ENCODE measurements around the gene ZEB2. TPM values are rescaled to one million over a fixed set of nuclear protein-coding genes. Genes with fewer than 3 reads are reported as not detected.
A peak's percentile ranks its signal among the peaks of the same experiment; 100 is the strongest.

The ZEB2 gene
- total RNA-seq, 2 experiments from 2014 or later, result 4.0 to 16.9 TPM

DNA sequence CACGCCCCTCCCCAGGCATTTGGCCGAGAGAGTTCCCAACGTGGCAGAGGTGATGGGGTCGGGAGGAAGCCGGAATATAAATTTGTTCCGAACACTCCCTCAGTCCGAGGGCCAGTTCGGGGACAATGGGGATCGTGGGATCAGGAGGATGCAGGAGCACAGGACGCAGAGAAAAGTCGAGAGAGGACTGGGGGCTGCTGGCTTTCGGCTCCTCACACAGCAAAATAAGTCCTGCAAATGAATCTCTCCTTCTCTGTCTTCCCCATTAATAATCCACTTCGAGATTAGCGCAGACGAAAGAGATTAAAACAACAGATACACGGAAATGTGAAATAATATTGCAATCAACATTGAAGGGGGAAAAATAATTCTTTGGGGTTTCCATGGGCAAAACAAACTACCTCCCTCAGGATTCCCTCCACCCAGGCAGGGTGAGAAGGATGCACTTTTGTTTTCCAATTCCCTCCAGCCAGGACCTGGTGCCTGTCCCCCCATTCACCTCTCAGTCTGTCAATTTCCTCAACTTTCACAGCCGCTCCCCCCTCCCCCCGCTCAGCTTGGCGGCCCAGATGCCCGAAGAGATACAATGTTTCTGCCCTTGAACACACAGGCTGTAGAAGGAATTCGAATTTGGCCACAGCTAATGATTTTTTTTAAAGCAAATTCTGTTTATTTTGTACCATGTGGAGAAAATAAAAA, 3.1 kb upstream of the ZEB2 start:
- peaks cover 57% of the 10 kb centered on the region for H3K4me1 ChIP-seq (ENCODE audit: insufficient read depth, low read length, poor library complexity, severe bottlenecking)
- no peak overlapping the region for H3K27ac ChIP-seq (ENCODE audit: low read depth, low read length, poor library complexity, severe bottlenecking)
- peak overlapping the region; percentile 72 for H3K4me2 ChIP-seq (ENCODE audit: low read length)
- H3K9me3 ChIP-seq (ENCODE audit: low read length), result no peaks in the 10 kb centered on the region
- no peak for DNase-seq (ENCODE audit: low spot score)
- H3K36me3 ChIP-seq (ENCODE audit: insufficient read depth, low read length), result no peaks in the 10 kb centered on the region
- ChIA-PET CTCF (ENCODE audit: unreplicated experiment) (interaction anchor here (0.6 kb wide), 2 partner anchors 19 to 96 kb away, joined by 6 to 11 read pairs; no protein-coding TSS in a partner anchor), POLR2A (interaction anchor here (0.5 to 0.7 kb wide), 4 partner anchors 20 to 1111 kb away, joined by 3 to 6 read pairs (median 3); no protein-coding TSS in a partner anchor)
- no TSS peak for BruUV-seq (replicated peaks)
- no peak for TF ChIP-seq CTCF (conservative IDR thresholded peaks at IDR 0.05; ENCODE audit: low read length)
- TF ChIP-seq EZH2phosphoT487 (IDR thresholded peaks at IDR 0.05; ENCODE audit: borderline replicate concordance, low read depth, low read length), result no peak
- H4K20me1 ChIP-seq (ENCODE audit: insufficient read depth, low read length), result peaks cover 4% of the 10 kb centered on the region; the same call in 1 of the 2 replicates
- no peaks in the 10 kb centered on the region for H3K79me2 ChIP-seq (ENCODE audit: insufficient read depth, low read depth, low read length)
- H2AFZ ChIP-seq (ENCODE audit: low read length), result peak overlapping the region; percentile 56; the same call in 1 of the 2 replicates
- H3K4me3 ChIP-seq (ENCODE audit: low read depth, low read length, poor library complexity, severe bottlenecking), result peak overlapping the region; percentile 68
- no peaks in the 10 kb centered on the region for H3K9me2 ChIP-seq (ENCODE audit: insufficient read depth, low read length)
- intact Hi-C loops (cut with micrococcal nuclease; ENCODE audit: unreplicated experiment), result loop anchor here (10.0 kb wide), 1 partner anchor 1232 kb away; no protein-coding TSS in a partner anchor

- no TSS peak for BruUV-seq (replicated peaks)
These were observed 2.4 kb upstream of the ZEB2 start for GRCh38 chr2:144522176-144522896.

More at GRCh38 chr2:144522176-144522896, 2.4 kb upstream of the ZEB2 start:
- ChIA-PET CTCF (ENCODE audit: unreplicated experiment) (no interaction called here), POLR2A (interaction anchor here (0.6 to 1.6 kb wide), 11 partner anchors 10 to 1479 kb away, joined by 3 to 5 read pairs (median 3); no protein-coding TSS in a partner anchor)
- no peaks in the 10 kb centered on the region for H3K79me2 ChIP-seq (ENCODE audit: insufficient read depth, low read depth, low read length)
- intact Hi-C loops (cut with micrococcal nuclease; ENCODE audit: unreplicated experiment), result loop anchor here (10.0 kb wide), 1 partner anchor 1232 kb away; no protein-coding TSS in a partner anchor
- H3K36me3 ChIP-seq (ENCODE audit: insufficient read depth, low read length), result no peaks in the 10 kb centered on the region
- peak overlapping the region; percentile 72 for H3K4me2 ChIP-seq (ENCODE audit: low read length)
- TF ChIP-seq CTCF (conservative IDR thresholded peaks at IDR 0.05; ENCODE audit: low read length) (no peak), EZH2phosphoT487 (IDR thresholded peaks at IDR 0.05; ENCODE audit: borderline replicate concordance, low read depth, low read length) (no peak)
- H3K4me3 ChIP-seq (ENCODE audit: low read depth, low read length, poor library complexity, severe bottlenecking), result peak overlapping the region; percentile 68
- H3K9me3 ChIP-seq (ENCODE audit: low read length), result no peaks in the 10 kb centered on the region
- peaks cover 4% of the 10 kb centered on the region; the same call in 1 of the 2 replicates for H4K20me1 ChIP-seq (ENCODE audit: insufficient read depth, low read length)
- peaks cover 57% of the 10 kb centered on the region for H3K4me1 ChIP-seq (ENCODE audit: insufficient read depth, low read length, poor library complexity, severe bottlenecking)
- DNase-seq (ENCODE audit: low spot score), result no peak
- H2AFZ ChIP-seq (ENCODE audit: low read length), result peak overlapping the region; percentile 56; the same call in 1 of the 2 replicates
- H3K9me2 ChIP-seq (ENCODE audit: insufficient read depth, low read length), result no peaks in the 10 kb centered on the region
- H3K27ac ChIP-seq (ENCODE audit: low read depth, low read length, poor library complexity, severe bottlenecking), result no peak overlapping the region

Measured in OCI-LY7 (cell line).